Esophagus muscularis mucosa (tissue), 3 donors: Measurements from ENCODE around the gene ATG4C.
"Not testable (repeated sequence)": the region's sequence is repeated elsewhere in the genome, so short reads cannot be mapped to it uniquely, and the experiment has no call there.

Experiments
- POLR2A ChIP-seq: fragments of 450-650 bp; IDR thresholded peaks from one replicate; pipeline ENCODE4 v1.6.1; 2017; ENCODE audit warnings: antibody characterized with exemption, moderate library complexity, mild to moderate bottlenecking, low read depth
- POLR2AphosphoS5 ChIP-seq, 2 donors: sonication (generic); formaldehyde crosslinking; IDR thresholded peaks; one replicate each; pipeline ENCODE4 v1.6.1; 2017; ENCODE audit warnings: antibody characterized with exemption in 2 of 2
- TF ChIP-seq, protein P1 (sequence below), 3 experiments: fragments of 200-600 bp in 2 of 3; fragments of 450-650 bp in 1 of 3; sonication (generic) in 2 of 3; IDR thresholded peaks; one replicate each; pipeline ENCODE4 v1.5.1; 2017 to 2019; ENCODE audit warnings: antibody characterized with exemption in 3 of 3, mild to moderate bottlenecking in 2 of 3, moderate library complexity in 1 of 3

DNA sequence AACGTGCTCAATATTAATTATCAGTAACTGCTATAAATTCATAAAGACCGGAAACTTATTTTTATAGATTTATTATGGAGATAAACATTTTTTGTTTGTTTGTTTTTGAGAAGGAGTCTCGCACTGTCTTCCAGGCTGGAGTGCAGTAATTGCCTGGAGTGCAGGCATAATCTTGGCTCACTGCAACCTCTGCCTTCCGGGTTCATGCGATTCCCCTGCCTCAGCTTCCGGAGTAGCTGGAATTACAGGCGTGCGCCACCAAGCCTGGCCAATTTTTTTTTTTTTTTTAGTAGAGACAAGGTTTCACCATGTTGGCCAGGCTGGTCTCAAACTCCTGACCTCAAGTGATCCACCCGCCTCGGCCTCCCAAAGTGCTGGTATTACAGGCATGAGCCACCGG, 15.4 kb upstream of the ATG4C start:
- TF ChIP-seq, protein P1, sequence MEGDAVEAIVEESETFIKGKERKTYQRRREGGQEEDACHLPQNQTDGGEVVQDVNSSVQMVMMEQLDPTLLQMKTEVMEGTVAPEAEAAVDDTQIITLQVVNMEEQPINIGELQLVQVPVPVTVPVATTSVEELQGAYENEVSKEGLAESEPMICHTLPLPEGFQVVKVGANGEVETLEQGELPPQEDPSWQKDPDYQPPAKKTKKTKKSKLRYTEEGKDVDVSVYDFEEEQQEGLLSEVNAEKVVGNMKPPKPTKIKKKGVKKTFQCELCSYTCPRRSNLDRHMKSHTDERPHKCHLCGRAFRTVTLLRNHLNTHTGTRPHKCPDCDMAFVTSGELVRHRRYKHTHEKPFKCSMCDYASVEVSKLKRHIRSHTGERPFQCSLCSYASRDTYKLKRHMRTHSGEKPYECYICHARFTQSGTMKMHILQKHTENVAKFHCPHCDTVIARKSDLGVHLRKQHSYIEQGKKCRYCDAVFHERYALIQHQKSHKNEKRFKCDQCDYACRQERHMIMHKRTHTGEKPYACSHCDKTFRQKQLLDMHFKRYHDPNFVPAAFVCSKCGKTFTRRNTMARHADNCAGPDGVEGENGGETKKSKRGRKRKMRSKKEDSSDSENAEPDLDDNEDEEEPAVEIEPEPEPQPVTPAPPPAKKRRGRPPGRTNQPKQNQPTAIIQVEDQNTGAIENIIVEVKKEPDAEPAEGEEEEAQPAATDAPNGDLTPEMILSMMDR (IDR thresholded peaks at IDR 0.05) = not testable (repeated sequence)
- not testable (repeated sequence) for TF ChIP-seq POLR2AphosphoS5 (IDR thresholded peaks at IDR 0.05); POLR2A
